Astrocyte (in vitro differentiated cells and primary cell): ENCODE results near the gene SUPT3H. TPM values are rescaled to one million over a fixed set of nuclear protein-coding genes. Genes with fewer than 3 reads are reported as not detected.
A peak's percentile ranks its signal among the peaks of the same experiment; 100 is the strongest.
"Not testable (repeated sequence)": the region's sequence is repeated elsewhere in the genome, so short reads cannot be mapped to it uniquely, and the experiment has no call there.

Experiments
- DNase-seq: peaks from one replicate; pipeline ENCODE4 v3.0.0-alpha.2; 2010; ENCODE audit warnings: low read depth
- FAIRE-seq: peaks from 2 replicates; lab custom pipeline; 2011; peaks lifted over from hg19 to GRCh38; lab: Jason Lieb, UNC
- H2AFZ ChIP-seq: 2 replicates; pipeline ENCODE4 v1.6.0; 2012; ENCODE audit warnings: low read depth, low read length, inconsistent platforms
- H3K27ac ChIP-seq: 2 replicates; pipeline ENCODE4 v1.5.1; 2011; ENCODE audit warnings: low read depth, low read length, inconsistent platforms
- H3K27me3 ChIP-seq: 2 replicates; pipeline ENCODE4 v1.6.0; 2011; ENCODE audit warnings: low read length, inconsistent platforms; ENCODE audit not compliant: insufficient read depth
- H3K36me3 ChIP-seq: 2 replicates; pipeline ENCODE4 v1.5.1; 2011; ENCODE audit warnings: low read length, inconsistent platforms; ENCODE audit not compliant: insufficient read depth
- H3K4me1 ChIP-seq: 2 replicates; pipeline ENCODE4 v1.5.1; 2011; ENCODE audit warnings: low read length, inconsistent platforms; ENCODE audit not compliant: insufficient read depth
- H3K4me2 ChIP-seq: 2 replicates; pipeline ENCODE4 v1.6.0; 2012; ENCODE audit warnings: low read length, inconsistent platforms
- H3K4me3 ChIP-seq: 2 replicates; pipeline ENCODE4 v1.5.1; 2011; ENCODE audit warnings: low read depth, mild to moderate bottlenecking, low read length, inconsistent platforms; ENCODE audit not compliant: insufficient read depth
- H3K79me2 ChIP-seq: 2 replicates; pipeline ENCODE4 v1.6.0; 2012; ENCODE audit warnings: mild to moderate bottlenecking, low read length, inconsistent platforms; ENCODE audit not compliant: insufficient read depth
- H3K9ac ChIP-seq: 2 replicates; pipeline ENCODE4 v1.6.0; 2012; ENCODE audit warnings: mild to moderate bottlenecking, low read length, inconsistent platforms
- H3K9me3 ChIP-seq: 2 replicates; pipeline ENCODE4 v1.5.1; 2012; ENCODE audit warnings: low read depth, mild to moderate bottlenecking, low read length, inconsistent platforms; ENCODE audit not compliant: insufficient read depth
- H4K20me1 ChIP-seq: 2 replicates; pipeline ENCODE4 v1.6.0; 2012; ENCODE audit warnings: low read length, inconsistent platforms; ENCODE audit not compliant: insufficient read depth
- H3K27ac Mint-ChIP-seq: one replicate; pipeline ENCODE4 v1.8.0; 2021; ENCODE audit warnings: mild to moderate bottlenecking, mixed read lengths; ENCODE audit not compliant: unreplicated experiment
- H3K27me3 Mint-ChIP-seq: one replicate; pipeline ENCODE4 v1.8.0; 2021; ENCODE audit warnings: low read depth, mixed read lengths; ENCODE audit not compliant: unreplicated experiment
- H3K36me3 Mint-ChIP-seq: one replicate; pipeline ENCODE4 v1.8.0; 2021; ENCODE audit warnings: low read depth, mixed read lengths; ENCODE audit not compliant: unreplicated experiment
- H3K4me1 Mint-ChIP-seq: one replicate; pipeline ENCODE4 v1.8.0; 2021; ENCODE audit warnings: low read depth, mixed read lengths; ENCODE audit not compliant: unreplicated experiment
- H3K4me3 Mint-ChIP-seq: one replicate; pipeline ENCODE4 v1.8.0; 2021; ENCODE audit warnings: mild to moderate bottlenecking, moderate library complexity, mixed read lengths; ENCODE audit not compliant: unreplicated experiment
- H3K9me3 Mint-ChIP-seq: one replicate; pipeline ENCODE4 v1.8.0; 2021; ENCODE audit warnings: mild to moderate bottlenecking, mixed read lengths; ENCODE audit not compliant: unreplicated experiment
- EZH2 ChIP-seq: IDR thresholded peaks from 2 replicates; pipeline ENCODE4 v1.6.1; 2012; ENCODE audit warnings: mild to moderate bottlenecking, low read length, inconsistent platforms; ENCODE audit not compliant: insufficient read depth
- total RNA-seq: library from RNA; stranded (reverse); gene quantifications from 2 replicates; pipeline ENCODE4 v1.2.1, GENCODE V29; 2021
- TF ChIP-seq, protein P1 (sequence below): IDR thresholded peaks from 2 replicates; pipeline ENCODE4 v1.5.1; 2011; ENCODE audit warnings: low read depth, mild to moderate bottlenecking, inconsistent platforms, low read length, moderate library complexity; ENCODE audit not compliant: insufficient read depth

The SUPT3H gene
- total RNA-seq, 1 donor from 2014 or later = 12.4 TPM

DNA sequence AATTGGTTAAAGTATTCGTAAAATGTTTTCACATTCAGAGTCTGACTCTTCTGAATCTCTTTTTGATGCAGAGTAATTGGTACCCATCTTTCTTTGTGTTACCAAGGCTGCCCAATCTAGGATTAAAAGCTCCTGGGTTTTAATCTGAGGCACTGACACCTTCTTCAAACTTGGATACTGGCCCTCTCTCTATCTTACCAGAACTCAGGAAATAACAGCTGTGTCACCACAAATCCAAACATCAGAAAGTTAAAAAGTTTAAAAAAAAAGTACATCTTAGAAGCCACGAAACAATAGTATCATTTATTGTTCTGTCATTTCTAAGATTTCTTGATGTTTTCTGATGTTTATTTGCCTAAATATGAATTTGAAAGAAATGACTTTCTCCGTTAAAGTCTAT is 305.1 kb downstream of the SUPT3H start:
- H3K4me3 ChIP-seq = no peak overlapping the region
- no peak overlapping the region for H3K4me2 ChIP-seq
- H3K9me3 ChIP-seq = no peaks in the 10 kb centered on the region
- peaks cover 26% of the 10 kb centered on the region for H3K4me1 Mint-ChIP-seq
- peaks cover 22% of the 10 kb centered on the region for H3K4me1 ChIP-seq
- no peaks in the 10 kb centered on the region for H3K27me3 ChIP-seq
- no peak overlapping the region for H2AFZ ChIP-seq
- no peak for DNase-seq
- TF ChIP-seq, protein P1, sequence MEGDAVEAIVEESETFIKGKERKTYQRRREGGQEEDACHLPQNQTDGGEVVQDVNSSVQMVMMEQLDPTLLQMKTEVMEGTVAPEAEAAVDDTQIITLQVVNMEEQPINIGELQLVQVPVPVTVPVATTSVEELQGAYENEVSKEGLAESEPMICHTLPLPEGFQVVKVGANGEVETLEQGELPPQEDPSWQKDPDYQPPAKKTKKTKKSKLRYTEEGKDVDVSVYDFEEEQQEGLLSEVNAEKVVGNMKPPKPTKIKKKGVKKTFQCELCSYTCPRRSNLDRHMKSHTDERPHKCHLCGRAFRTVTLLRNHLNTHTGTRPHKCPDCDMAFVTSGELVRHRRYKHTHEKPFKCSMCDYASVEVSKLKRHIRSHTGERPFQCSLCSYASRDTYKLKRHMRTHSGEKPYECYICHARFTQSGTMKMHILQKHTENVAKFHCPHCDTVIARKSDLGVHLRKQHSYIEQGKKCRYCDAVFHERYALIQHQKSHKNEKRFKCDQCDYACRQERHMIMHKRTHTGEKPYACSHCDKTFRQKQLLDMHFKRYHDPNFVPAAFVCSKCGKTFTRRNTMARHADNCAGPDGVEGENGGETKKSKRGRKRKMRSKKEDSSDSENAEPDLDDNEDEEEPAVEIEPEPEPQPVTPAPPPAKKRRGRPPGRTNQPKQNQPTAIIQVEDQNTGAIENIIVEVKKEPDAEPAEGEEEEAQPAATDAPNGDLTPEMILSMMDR = no peak
- no peak for TF ChIP-seq EZH2
- no peak overlapping the region for H3K9ac ChIP-seq
- no peaks in the 10 kb centered on the region for H3K79me2 ChIP-seq
- H3K36me3 ChIP-seq = no peaks in the 10 kb centered on the region
- no peaks in the 10 kb centered on the region for H3K36me3 Mint-ChIP-seq
- H3K27ac Mint-ChIP-seq = no peak overlapping the region
- no peaks in the 10 kb centered on the region for H4K20me1 ChIP-seq
- no peaks in the 10 kb centered on the region for H3K27me3 Mint-ChIP-seq
- no peak overlapping the region for H3K27ac ChIP-seq
- peak; percentile 32 for FAIRE-seq
- H3K9me3 Mint-ChIP-seq = peaks cover 2% of the 10 kb centered on the region
- no peak overlapping the region for H3K4me3 Mint-ChIP-seq

DNA sequence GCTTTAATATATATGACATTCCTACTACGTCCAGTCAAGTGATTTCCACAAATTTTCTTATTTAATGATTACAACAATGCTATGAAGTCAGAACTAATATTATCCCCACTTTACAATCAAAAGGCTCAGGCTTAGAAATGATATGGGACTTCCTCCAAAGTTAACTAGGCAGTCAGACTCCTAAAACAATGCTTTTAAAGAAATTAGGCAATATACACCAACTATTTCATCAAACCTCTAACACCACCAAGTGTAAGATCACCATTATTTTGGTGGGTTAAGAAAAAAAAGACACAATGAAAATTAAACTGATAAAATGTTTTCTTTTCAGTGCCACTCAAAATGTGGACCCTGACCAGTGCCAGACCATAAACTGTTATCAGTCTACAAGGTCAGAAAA is 305.7 kb downstream of the SUPT3H start:
- no peak overlapping the region for H3K4me2 ChIP-seq
- H3K4me1 ChIP-seq = peaks cover 22% of the 10 kb centered on the region
- TF ChIP-seq, protein P1 = no peak
- TF ChIP-seq EZH2 = no peak
- H3K9me3 ChIP-seq = no peaks in the 10 kb centered on the region
- FAIRE-seq (no peak), DNase-seq (no peak)
- Mint-ChIP-seq H3K4me1 (peaks cover 26% of the 10 kb centered on the region), H3K36me3 (no peaks in the 10 kb centered on the region), H3K27me3 (no peaks in the 10 kb centered on the region), H3K27ac (no peak overlapping the region), H3K4me3 (no peak overlapping the region), H3K9me3 (no peaks in the 10 kb centered on the region)
- H3K36me3 ChIP-seq = no peaks in the 10 kb centered on the region
- no peak overlapping the region for H3K9ac ChIP-seq
- no peaks in the 10 kb centered on the region for H4K20me1 ChIP-seq
- H2AFZ ChIP-seq = no peak overlapping the region
- no peak overlapping the region for H3K4me3 ChIP-seq
- no peak overlapping the region for H3K27ac ChIP-seq
- H3K27me3 ChIP-seq = no peaks in the 10 kb centered on the region
- H3K79me2 ChIP-seq = no peaks in the 10 kb centered on the region

DNA sequence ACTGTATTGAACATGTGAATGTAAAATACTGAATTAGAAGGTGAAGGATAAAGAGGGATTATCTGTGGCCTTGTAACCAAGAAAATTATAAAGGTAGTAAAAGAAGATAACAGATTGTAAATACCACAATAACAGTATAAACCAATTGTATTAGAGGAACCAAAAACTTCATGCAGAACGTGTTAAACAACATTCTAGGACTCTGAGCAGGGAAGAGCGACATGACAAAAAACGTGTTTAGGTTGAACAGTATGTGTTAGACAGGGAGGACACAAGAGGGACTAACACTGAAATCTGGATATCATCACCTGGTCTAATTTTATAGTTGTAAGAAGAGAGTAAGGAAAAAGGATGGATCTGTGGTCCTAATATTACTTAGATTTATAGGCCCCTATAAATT is 308.6 kb downstream of the SUPT3H start:
- FAIRE-seq = no peak
- no peak overlapping the region for H3K4me3 Mint-ChIP-seq

DNA sequence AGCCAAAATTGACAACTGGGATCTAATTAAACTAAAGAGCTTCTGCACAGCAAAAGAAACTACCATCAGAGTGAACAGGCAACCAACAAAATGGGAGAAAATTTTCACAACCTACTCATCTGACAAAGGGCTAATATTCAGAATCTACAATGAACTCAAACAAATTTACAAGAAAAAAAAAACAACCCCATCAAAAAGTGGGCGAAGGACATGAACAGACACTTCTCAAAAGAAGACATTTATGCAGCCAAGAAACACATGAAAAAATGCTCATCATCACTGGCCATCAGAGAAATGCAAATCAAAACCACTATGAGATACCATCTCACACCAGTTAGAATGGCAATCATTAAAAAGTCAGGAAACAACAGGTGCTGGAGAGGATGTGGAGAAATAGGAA is 310.3 kb downstream of the SUPT3H start:
- H4K20me1 ChIP-seq, H3K27me3 ChIP-seq, H3K4me3 Mint-ChIP-seq, H3K27me3 Mint-ChIP-seq, FAIRE-seq, H3K4me3 ChIP-seq, H3K4me1 ChIP-seq, H3K9me3 ChIP-seq, DNase-seq, H3K27ac Mint-ChIP-seq, H3K9ac ChIP-seq, H3K36me3 Mint-ChIP-seq, H3K79me2 ChIP-seq, H3K9me3 Mint-ChIP-seq, H3K4me1 Mint-ChIP-seq, H2AFZ ChIP-seq, H3K27ac ChIP-seq, H3K36me3 ChIP-seq, H3K4me2 ChIP-seq: not testable (repeated sequence)

More for the DNA sequence above, 308.6 kb downstream of the SUPT3H start:
- no peaks in the 10 kb centered on the region for H3K9me3 Mint-ChIP-seq
- no peaks in the 10 kb centered on the region for H3K36me3 ChIP-seq
- no peaks in the 10 kb centered on the region for H3K27me3 Mint-ChIP-seq
- no peaks in the 10 kb centered on the region for H3K27me3 ChIP-seq
- H3K79me2 ChIP-seq = no peaks in the 10 kb centered on the region
- no peak for DNase-seq
- no peak overlapping the region for H3K27ac ChIP-seq
- no peak for TF ChIP-seq EZH2
- TF ChIP-seq, protein P1 = no peak
- no peaks in the 10 kb centered on the region for H3K36me3 Mint-ChIP-seq
- H3K4me3 ChIP-seq = no peak overlapping the region
- H4K20me1 ChIP-seq = no peaks in the 10 kb centered on the region
- H3K4me1 ChIP-seq = no peaks in the 10 kb centered on the region
- no peaks in the 10 kb centered on the region for H3K9me3 ChIP-seq
- H2AFZ ChIP-seq = no peak overlapping the region
- no peak overlapping the region for H3K4me2 ChIP-seq
- peaks cover 9% of the 10 kb centered on the region for H3K4me1 Mint-ChIP-seq
- no peak overlapping the region for H3K9ac ChIP-seq
- H3K27ac Mint-ChIP-seq = no peak overlapping the region
